T-helper 2 cell (primary cell): Measurements from ENCODE around the gene EXOSC2.

Experiments used
- DNase-seq, 5 experiments: peaks; one replicate each; pipeline versions ENCODE4 v3.0.0 to v3.0.0-alpha.2; 2012 to 2022

Gene EXOSC2

DNA sequence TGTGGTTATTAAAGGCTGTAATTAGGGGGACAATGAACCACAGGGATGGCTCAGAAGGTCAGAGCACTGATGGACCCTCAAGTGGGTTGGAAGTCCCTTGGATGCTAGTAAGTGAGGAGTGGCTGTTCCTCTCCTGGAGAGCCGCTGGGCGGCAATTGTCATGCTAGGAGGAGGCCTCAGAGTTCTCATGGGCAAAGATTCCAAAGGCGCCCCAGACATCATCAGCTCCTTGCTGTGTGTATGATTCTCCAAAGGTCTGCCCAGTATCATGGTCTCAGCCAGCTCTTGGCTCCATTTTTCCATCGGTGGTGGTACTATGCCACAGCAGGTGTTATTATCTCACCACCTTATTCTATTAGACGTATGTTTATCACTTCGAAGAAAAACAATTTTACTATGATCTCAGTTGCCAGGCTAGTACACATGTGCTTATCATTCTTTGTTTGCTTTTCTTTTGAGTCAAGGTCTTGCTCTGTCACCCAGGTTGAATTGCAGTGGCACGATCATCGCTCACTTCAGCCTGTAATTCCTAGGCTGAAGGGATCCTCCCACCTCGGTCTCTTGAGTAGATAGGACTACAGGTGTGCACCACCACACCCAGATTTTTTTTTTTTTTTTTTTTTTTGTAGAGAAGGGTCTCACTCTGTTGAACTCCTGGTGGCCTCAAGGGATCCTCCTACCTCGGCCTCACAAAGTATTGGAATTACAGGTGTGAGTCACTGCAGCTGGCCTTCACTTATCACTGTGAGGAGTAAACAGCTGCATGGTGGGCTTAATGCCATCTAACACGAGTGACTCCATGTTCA is 46.8 kb downstream of the EXOSC2 start:
- no peak for DNase-seq

- no peak for DNase-seq
Observed at GRCh38 chr9:130741024-130741305, 47.4 kb downstream of the EXOSC2 start.

GRCh38 chr9:130741831-130742449 is 48.4 kb downstream of the EXOSC2 start:
- DNase-seq, result no peak

- no peak for DNase-seq
Observed at GRCh38 chr9:130743656-130744055, 50.1 kb downstream of the EXOSC2 start.

DNA sequence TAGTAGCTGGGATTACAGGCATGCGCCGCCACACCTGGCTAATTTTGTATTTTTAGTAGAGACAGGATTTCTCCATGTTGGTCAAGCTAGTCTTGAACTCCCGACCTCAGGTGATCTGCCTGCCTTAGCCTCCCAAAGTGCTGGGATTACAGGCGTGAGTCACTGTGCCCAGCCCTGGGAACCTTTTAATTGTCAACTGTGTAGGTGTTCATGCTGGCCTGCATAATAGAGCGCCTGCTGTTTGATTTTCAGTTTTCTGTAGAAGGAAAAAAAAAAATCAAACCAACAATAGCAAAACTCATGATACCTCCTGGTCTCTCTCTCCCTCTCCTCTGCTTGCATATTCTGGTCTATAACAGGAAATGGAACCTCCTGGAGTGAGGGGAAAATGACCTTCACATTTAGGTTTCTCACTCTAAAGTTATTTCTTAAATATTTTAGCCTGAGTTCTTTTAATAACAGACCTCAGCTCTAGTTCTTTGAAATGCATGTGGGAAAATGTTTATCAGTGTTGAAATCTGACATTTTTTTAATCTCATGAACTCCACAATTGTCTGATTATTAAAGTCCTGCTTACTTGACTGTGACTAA is 51.7 kb downstream of the EXOSC2 start:
- DNase-seq, result no peak

DNA sequence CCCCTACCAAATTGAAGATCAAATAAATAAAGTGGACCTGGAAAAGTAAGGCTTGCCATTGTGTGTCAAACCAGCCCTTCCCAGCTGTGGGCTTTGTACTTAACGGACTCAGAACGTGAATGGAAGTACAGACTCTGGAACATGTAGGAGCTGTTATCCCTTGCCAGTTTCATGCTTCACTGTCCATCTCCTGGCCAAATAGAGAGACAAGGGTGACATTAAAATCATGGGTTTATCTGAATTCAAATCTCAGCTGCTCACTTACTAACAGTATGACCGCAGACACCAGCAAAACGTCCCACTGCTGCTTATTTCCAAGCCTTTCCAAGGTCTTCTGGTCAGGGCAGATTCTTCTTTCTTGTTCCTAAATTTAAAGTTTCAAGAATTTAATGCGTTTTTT is 52.2 kb downstream of the EXOSC2 start:
- no peak for DNase-seq

- no peak for DNase-seq
Observed at GRCh38 chr9:130746434-130747212, 53.0 kb downstream of the EXOSC2 start.

- DNase-seq, result no peak
Observed at GRCh38 chr9:130751631-130752355, 58.2 kb downstream of the EXOSC2 start.
